ENCODE data around the gene FOXP2.
"Not testable (repeated sequence)": the region's sequence is repeated elsewhere in the genome, so short reads cannot be mapped to it uniquely, and the experiment has no call there.

Gene FOXP2

DNA sequence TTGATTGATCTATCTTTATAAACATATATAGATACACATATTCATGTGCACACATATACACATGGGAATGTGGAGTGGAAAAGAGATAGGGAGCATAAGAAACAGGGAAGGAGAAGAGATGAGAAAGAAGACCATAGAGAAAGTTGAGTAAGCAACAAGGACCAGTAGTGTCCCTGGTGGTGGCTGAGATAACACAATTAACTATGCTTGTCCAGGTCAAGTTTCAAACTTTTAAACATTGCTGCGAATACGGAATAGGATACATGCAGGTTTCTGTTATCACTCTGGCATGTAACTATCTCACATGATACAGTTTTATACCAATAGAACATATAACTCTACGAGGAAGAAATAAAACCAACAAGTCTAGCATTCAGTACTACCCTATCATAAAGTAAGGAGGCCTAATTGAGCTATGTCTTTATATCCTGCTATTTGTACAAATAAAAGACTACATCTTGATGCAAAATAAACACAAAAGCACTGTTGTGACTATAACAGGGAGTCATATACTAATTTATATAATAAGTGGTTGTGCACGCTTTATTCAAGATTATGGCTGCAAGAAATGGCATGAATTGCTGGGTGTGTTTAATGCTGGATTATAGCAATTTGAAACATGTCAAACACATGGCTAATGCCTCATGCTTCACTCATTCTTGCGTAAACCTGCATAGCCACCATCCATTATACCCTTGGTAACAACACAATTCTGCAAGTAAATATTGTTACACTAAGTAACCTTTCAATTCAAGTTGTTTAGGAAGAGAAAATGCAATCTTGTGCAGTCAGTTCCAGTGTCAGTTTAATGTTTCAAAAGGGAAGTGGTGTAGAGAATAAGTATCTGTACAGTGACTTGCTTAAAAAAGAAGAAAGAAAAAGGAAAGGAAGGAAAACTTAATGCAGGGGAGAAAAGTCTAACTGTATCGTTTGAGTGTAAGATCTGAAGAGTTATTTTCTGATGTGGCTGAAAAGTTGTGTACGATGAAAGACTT lies 8.2 kb downstream of the FOXP2 start:
- DNase-seq (ENCODE audit: low read depth in 2 of 2) = no peak

- DNase-seq (ENCODE audit: low read depth in 2 of 2) = no peak
These were observed 11.8 kb downstream of the FOXP2 start for GRCh38 chr7:114426382-114426781.

DNA sequence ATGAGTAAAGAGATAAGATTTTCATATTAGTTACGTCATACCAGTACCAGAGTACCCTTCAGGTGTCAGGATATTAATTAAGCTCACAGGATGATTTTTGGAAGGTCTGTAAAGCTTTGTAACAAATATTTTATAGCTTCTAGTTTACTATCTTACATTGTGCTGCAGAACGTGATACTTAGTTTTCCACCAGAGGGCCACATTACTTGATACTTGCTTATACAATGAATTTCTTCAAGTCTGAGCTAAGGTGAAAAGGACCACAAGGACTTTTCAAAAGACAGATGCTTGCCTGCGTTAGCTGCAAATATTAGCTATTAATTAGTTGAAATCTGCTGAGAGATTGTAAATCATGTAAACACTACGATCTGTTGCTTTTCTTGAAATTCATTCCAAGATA lies 12.2 kb downstream of the FOXP2 start:
- DNase-seq (ENCODE audit: low read depth in 2 of 2) = no peak

GRCh38 chr7:114428211-114428610 lies 13.6 kb downstream of the FOXP2 start:
- DNase-seq (ENCODE audit: low read depth in 2 of 2) = no peak

- no peak for DNase-seq (ENCODE audit: low read depth in 2 of 2)
These were observed 16.6 kb downstream of the FOXP2 start for GRCh38 chr7:114431189-114431588.

DNA sequence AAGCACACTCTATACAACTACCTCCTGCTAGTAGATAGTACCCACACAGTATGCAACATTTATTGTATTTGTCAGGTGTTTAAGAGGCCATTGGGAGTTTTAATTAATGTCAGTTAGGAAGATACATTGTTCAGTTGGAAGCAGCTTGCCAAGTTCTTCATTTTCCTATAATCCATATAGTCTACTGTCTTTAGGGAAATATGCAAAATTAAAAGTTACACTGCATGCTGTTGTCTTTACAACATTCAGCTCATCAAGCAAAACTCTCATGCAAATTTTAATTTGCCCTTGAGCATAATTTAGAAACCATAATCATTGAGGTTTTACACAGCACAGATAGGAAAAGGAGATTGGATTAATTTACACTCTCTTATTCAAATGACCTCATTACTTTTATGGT lies 17.4 kb downstream of the FOXP2 start:
- DNase-seq (ENCODE audit: low read depth in 2 of 2) = no peak

DNA sequence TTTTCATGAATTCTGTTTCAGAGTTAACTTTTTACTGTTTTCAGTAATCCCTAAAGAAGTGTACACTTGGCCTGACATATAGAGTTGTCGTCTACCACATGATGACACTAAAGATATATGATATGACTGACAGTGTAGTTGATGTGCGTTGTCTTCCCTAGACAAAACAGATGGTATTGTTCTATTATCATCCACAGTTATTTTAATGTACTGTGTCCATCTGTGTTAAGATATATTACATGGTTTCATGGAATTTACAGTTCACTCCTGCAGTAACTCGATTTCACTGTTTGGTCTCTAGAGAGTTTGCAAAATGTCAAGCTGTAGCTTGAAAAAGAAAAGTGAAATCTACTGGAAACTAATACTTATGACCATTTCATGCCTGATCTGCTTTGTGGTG lies 18.1 kb downstream of the FOXP2 start:
- DNase-seq (ENCODE audit: low read depth in 2 of 2) = no peak

DNA sequence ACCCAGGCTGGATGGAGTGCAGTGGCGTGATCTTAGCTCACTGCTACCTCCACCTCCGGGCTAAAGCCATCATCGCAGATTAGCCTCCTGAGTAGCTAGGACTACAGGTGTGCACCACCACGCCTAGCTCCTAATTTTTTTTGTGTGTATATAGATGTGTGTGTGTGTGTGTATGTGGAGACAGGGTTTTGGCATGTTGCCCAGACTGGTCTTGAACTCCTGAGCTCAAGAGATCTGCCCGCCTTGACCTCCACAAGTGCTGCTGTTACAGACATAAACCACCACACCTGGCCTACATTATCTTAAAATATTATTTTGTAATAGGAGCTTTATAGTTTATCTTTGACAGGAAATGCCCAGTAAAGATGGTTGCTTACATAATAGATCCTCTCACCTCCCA lies 25.0 kb downstream of the FOXP2 start:
- DNase-seq (ENCODE audit: low read depth in 2 of 2) = no peak

GRCh38 chr7:114440927-114441326 lies 26.3 kb downstream of the FOXP2 start:
- DNase-seq (ENCODE audit: low read depth in 2 of 2) = not testable (repeated sequence)

DNA sequence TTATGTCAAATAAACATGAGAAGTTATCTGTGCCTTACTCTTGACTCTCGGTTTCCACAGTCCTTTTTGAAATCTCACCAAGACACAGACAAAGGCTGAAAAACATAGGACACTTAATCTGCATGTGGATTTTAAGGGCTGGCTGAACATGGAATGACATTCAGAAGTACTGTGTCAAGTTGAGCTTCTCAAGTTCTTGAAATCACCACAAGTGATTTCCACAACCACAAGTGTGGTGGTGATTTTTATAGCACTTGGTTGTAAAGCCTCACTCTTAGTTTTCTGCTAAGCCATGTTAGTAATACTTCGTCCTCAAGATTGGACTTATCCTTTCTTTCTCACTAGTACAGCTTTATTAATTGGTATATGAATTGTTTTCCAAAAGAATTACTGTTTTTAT lies 29.6 kb downstream of the FOXP2 start:
- DNase-seq (ENCODE audit: low read depth in 2 of 2) = no peak

- no peak for DNase-seq (ENCODE audit: low read depth in 2 of 2)
These were observed 35.8 kb downstream of the FOXP2 start for GRCh38 chr7:114450431-114450830.

DNA sequence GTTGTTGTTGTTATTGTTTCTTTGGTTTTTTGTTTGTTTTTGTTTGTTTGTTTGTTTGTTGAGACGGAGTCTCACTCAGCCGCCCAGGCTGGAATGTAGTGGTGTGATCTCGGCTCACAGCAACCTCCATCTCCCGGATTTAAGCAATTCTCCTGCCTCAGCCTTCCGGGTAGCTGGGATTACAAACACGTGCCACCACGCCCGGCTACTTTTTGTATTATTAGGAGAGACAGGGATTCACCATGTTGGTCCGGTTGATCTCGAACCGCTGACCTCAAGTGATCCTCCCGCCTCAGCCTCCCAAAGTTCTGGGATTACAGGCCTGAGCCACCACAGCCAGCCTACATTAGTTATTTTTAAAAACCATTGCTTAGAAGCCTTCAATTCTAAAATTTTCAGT lies 45.0 kb downstream of the FOXP2 start:
- no peak for DNase-seq (ENCODE audit: low read depth in 2 of 2)

DNA sequence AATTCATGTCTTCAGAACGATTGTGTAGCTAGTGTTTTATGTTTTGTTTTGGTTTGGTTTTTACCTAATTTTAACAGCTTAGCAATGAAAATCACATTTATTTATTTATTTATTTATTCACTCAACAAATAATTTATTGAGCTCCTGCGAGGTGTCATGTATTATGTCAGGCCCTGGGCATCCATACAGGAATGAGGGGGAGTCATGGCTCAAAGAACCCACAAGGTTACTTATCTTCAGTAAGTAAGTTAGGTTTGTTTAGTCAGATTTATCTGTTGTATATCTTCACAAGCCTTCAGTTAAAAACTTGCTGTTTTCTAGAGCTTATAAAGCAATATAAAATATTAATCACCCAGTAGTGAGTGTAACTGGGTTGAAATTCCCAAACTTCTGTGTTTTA lies 45.4 kb downstream of the FOXP2 start:
- no peak for DNase-seq (ENCODE audit: low read depth in 2 of 2)

GRCh38 chr7:114466917-114467316 lies 52.3 kb downstream of the FOXP2 start:
- no peak for DNase-seq (ENCODE audit: low read depth in 2 of 2)

DNA sequence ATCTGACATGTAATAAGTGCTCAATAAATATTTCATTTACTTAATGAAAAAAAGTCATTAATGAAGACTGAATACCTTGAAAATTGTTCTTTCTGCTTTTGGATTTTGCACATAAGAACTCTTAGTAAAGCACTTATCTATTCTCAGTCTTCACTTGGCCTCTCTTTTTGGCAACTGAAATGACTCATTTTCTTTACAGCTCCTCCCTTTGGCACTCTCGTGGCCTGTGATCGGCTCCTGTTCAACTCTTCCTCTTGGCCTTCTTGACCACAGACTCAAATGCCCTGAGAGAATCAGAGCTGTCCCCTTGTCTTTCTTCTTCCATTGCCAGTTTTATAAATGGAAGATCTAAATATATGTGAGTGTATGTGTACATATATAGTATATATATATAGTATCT lies 54.2 kb downstream of the FOXP2 start:
- DNase-seq (ENCODE audit: low read depth in 2 of 2) = no peak

DNA sequence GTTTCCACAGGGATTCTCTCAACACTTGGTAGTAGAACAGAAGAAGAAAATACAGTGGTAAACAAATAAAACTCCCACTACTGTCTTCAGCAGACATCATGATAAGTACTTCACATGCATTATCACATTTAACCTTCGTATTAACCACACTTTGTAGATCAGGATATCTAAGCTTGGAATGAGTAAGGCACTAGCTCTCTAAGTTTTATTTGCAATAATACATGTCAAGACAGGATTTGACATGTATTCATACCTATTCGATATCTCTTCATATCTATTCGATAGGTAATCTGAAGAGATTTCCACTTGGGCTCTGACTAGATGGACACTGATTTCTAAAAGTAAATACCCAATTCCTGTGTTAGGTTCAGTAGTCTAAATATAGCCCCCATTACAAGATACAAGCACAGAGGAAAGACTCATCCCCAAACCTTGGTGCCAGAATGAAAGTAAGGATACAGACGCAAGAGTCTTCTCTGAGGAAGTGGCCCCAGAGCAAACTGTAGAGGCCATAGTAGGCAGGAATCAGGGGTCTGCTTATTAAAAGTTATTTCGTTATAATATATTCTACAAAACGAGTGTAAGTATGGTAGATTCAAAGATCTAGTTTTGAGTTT lies 58.4 kb downstream of the FOXP2 start:
- no peak for DNase-seq (ENCODE audit: low read depth in 2 of 2)

- DNase-seq (ENCODE audit: low read depth in 2 of 2) = no peak
These were observed 63.8 kb downstream of the FOXP2 start for GRCh38 chr7:114478384-114478783.

GRCh38 chr7:114481999-114482398 lies 67.4 kb downstream of the FOXP2 start:
- peak in 1 of 2 experiments; percentile 12 for DNase-seq (ENCODE audit: low read depth in 2 of 2)

DNA sequence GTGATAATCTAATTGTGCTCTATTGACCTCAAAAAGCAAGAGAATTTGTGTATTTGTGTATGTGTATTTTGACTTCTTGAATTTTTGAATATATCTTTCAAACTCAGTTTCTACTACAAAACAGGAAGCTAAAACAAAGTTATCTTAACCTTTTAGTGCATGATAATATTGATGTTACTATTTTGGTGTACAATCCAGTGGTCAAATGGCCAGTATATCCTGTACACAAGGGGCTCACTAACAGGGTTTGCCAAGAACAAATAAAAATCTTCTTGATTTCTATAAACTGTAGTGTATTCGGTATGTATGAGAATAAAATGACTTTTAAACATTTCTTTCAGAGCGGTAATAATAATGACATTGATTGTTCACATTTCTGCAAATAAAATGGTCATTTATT lies 69.6 kb downstream of the FOXP2 start:
- DNase-seq (ENCODE audit: low read depth in 2 of 2) = no peak

- no peak for DNase-seq (ENCODE audit: low read depth in 2 of 2)
These were observed 72.6 kb downstream of the FOXP2 start for GRCh38 chr7:114487174-114487573.

- no peak for DNase-seq (ENCODE audit: low read depth in 2 of 2)
These were observed 74.1 kb downstream of the FOXP2 start for GRCh38 chr7:114488696-114489095.

GRCh38 chr7:114497491-114497890 lies 82.9 kb downstream of the FOXP2 start:
- DNase-seq (ENCODE audit: low read depth in 2 of 2) = not testable (repeated sequence)
